ENCODE data around the gene IQGAP1.
"Not testable (repeated sequence)": the region's sequence is repeated elsewhere in the genome, so short reads cannot be mapped to it uniquely, and the experiment has no call there.

The IQGAP1 gene

DNA sequence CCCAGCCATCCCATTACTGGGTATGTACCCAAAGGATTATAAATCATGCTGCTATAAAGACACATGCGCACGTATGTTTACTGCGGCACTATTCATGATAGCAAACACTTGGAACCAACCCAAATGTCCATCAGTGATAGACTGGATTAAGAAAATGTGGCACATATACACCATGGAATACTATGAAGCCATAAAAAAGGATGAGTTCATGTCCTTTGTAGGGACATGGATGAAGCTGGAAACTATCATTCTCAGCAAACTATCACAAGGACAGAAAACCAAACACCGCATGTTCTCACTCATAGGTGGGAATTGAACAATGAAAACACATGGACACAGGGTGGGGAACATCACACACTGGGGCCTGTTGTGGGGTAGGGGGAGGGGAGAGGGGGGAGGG lies 22.3 kb downstream of the IQGAP1 start:
- not testable (repeated sequence) for DNase-seq

DNA sequence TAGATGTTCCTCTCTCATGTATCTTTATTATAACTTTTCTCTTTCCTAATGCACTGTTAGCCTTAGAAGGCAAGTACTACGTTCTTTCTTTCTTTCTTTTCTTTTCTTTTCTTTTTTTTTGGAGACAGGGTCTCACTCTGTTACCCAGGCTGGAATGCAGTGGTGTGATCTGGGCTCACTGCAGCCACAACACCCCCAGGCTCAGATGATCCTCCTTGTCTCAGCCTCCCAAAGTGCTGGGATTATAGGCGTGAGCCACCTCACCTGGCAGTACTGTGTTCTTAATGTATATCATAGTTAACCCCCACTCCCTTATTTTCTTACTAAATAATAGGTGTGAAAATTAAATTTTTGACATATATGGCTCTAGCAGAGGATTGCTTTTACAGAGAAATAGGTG lies 23.1 kb downstream of the IQGAP1 start:
- DNase-seq: no peak

DNA sequence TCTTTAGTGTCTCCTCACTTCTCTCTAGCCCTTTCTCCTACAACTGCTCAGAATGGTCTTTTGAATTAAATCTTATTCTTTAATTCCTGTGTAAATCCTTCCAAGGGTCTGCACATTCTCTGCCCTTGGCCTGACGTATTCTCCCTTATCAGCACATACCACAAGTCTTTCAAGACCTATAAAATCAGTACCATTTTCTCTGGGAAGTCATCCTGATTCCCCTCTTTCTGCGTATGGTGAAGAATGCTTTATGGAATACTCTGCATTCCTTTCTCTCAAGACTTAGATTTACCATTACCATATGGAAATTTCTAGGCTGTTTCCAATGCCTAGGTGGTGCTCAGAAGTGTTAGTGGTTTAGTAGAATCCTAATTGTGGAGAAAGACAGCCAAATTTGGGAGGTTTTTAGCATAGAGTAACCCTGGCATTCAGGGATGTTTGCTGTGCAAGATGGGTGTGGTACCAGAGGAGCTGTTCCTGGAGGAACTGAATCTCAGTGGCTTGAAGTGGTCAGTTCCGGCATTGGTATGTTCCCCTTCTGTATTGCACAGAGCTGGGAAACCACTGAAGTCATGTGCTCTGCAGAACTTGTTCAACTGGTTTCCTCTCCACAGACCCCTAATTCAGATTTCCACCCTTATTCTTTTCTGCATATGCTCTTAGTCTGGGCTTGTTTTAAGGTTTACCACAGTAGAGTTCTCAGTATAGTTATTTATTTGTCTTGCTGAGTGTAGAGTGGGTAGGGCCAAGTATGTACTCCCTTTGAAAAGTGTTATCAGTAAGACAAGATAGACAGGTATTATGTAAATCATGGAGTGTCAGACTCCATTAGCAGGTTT lies 24.5 kb downstream of the IQGAP1 start:
- no peak for DNase-seq

DNA sequence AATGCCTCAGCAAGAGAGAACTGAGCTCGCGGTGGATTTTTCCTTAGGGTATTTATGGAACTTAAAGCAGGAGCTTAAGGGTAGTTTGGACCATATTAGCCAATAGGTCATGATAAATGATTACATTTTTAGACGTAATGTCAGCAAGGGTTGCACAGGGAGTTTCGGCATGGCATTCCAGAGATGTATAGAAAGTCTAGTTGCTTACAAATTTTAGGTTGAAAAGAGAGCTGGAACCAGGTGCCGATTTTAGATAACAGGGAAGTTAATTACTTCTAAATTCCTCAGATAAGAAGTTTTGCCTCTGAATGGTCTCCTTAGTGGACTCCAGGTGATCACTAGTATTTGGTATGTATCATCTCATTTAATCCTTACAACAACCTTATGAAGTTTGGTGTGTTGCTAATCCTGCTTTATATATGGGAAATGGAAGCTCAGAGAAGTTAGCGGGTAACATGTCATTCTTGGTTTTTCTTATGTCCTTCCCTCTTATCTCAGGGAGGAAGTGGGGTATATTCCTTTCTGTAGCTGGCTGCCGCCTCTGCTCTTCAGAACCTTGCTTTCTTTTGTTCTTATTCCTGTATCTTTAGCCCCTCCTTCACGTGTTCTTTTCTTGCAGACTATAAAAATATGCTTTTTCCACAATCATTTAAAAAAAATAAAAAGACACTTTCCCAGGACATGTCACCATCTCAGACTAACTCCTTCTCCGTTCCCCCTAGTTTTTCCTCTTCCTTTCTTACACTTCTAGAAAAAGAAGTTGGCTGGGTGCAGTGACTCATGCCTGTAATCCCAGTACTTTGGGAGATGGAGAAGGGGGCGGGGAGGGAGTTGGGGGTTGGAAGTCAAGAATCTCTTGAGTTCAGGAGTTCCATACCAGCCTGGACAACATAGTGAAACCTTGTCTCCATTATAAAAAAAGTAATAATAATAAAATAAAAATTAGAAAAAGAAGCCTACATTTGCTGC lies 25.7 kb downstream of the IQGAP1 start:
- no peak for DNase-seq

DNA sequence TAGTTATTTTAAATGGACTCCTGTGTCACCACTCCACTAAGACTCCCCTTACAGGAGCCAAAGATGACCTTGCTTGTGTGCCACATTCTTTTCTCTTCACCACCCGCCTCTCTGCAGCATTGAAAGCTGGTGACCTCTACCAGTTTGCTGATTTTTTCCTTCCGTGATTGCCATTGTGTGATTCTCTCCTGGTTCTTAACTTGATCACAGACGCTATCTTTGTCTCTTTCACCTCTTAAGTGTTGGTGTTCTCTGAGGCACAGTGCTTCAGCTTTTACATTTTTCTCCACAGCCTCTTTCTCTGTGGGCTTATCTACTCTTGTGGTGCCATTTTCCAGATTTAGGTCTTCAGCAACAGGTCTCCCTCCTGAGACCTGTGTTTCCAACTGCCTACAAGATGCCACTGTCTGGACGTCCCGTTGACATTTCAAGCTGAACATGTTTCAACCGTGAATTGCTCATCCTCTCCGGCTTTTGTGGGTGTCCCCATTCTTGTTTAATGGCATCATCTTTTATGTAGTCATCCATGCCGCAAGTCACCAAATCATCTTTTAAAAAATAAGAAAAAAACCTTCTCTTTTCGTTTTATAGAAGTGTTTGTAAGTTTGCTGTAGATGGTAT lies 26.5 kb downstream of the IQGAP1 start:
- DNase-seq: no peak

DNA sequence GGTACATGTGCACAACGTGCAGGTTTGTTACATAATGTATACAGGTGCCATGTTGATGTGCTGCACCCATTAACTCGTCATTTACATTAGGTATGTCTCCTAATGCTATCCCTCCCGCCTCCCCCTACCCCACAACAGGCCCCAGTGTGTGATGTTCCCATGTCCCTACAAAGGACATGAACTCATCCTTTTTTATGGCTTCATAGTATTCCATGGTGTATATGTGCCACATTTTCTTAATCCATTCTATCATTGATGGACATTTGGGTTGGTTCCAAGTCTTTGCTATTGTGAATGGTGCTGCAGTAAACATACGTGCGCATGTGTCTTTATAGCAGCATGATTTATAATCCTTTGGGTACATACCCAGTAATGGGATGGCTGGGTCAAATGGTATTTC lies 28.0 kb downstream of the IQGAP1 start:
- DNase-seq: not testable (repeated sequence)

DNA sequence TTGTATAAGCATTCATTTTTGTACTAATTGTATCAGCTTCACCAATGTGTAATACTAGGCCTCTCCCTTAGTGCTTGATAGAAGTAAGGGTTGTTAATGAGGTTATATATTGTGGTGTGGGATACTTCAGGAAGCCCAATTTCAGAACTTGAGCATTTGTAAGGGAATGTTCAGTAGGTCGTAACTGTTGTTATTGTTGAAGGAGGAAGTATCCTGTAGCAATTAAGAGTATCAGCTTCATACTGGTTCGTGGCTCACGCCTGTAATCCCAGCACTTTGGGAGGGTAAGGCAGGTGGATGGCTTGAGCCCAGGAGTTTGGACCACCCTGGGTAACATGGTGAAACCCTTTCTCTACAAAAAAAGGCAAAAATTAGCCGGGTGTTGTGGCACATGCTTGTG lies 30.6 kb downstream of the IQGAP1 start:
- DNase-seq: no peak

DNA sequence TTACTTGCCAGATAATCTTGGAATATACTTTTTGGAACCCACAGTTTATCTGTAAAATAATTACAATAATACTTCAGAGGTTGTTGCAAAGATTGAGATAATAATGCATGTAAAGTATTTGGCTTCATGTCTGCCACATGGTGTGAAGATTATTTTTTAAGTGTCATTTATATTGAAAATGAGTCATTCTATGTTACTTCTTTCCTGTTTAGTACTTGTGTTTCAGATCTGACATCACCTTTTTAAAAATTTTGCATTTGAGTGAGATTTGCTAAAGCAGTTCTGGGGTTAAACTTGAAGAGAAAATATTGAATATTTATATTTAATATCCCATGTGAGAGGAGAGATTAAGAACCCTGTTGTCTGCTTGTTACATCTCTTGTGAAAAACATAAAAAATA lies 31.2 kb downstream of the IQGAP1 start:
- DNase-seq: no peak

DNA sequence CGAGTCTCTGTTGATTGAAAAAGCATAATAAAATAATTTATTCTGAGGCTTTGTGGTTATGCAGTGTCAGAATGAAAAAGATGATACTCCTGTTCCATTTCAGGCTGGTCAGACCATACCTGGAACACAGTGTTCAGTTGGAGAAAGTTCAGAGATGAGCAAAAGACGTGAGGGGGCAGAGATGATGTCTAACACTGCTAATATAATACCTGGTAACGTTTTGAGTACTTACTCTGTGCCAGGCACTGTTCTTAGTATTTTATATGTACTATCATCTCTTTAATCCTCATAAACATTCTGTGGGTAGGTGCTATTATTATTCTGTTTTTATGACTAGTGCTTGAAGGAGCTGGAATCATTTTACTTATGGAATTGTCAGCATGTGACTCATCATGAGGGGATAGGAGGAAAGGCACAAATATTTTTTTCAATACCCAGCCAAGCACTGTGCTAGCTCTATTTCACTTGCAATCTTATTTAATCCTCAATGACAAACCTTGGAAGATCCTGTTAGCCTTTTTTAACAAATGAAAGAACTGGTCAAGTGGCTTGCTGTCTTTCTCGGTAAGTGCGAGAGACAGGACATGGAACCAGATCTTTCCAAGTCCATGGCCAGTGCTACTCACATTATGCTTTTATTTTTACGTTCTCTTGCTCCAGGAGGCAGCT lies 31.8 kb downstream of the IQGAP1 start:
- no peak for DNase-seq

DNA sequence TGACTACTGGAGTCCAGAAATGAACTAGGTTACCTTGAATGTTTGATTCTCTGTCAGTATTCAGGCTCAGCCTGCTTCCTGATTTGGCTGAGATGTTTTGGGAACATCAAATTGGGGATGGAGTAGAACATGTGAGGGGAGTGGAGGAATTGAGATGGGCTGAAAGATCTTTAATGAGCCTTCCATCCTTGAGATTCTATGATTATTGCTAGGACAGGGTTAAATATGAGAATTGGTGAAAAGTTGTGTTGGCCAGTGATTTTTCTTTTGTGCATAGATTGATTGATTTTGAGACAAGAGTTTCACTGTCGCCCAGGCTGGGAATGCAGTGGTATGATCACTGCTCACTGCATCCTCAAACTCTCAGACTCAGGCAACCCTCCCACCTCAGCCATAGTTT lies 32.4 kb downstream of the IQGAP1 start:
- no peak for DNase-seq

DNA sequence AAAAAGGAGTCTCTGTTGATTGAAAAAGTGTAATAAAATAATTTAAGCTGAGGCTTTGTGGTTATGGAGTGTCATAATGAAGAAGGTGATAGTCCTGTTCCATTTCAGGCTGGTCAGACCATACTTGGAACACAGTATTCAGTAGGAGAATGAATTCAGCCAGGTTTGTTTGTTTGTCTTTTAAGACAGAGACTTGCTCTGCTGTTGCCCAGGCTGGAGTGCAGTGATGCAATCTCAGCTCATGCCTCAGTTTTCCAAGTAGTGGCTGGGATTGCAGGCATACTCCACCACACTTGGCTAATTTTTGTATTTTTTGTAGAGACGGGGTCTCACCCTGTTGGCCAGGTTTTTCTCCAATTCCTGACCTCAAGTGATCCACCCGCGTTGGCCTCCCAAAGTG lies 33.5 kb downstream of the IQGAP1 start:
- DNase-seq: no peak

DNA sequence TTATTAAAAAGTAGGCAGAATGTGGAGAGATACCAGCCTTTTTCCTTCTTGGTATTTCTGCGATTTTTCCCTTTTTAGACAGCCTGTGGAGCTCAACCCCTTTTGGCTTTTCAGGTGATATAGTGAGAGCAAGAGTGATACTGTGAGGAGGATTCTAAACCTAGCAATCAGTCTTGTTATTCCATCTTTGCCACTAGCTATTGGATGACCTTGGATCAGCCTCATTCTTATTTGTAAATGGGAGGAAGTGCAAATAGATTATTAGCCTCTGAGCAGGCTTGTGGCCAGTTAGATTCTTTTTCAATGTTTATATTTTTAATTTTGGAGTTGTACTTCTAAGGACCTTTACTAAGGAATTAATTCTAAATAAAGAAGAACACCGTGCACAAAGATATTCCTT lies 34.0 kb downstream of the IQGAP1 start:
- no peak for DNase-seq

DNA sequence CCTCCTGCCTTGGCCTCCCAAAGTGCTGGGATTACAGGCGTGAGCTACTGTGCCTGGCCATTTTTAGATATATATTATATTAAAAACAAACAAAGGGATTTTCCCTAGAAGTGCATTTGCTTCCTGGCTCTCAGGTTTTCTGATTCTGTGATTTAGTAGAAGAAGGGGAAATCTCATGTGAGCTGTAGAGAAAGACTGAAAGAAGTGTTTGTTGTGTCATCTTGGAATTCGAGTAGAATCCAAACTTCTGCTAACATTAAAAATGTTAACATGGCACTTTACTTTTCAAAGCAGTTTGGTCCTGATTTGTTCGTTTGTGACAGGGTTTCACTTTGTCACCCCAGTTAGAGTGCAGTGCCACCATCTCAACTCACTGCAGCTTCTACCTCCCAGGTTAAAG lies 34.9 kb downstream of the IQGAP1 start:
- no peak for DNase-seq

DNA sequence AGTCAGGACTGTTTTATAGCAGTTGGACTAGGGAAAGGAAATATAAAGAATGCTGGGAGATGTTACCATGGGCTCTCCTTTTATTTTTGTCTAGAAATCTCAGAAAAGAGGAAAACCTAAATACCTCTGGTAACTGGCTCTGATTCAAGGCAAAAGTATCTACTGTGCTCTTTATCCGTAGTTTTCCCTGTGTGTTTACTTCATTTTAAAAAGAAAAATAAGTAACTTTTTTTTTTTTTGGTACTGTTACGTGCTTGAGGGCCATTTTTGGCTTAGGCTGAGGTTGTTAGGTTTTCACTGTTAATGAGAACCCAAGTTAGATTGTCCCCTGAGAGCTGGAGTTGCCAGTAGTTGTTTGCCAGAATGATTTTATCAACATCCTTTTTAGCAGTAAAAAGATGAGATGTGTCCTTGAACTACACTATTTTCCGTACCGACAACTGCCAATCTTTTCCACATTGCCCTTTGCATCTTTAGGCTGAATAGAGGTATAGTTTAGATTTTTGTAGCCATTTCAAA lies 35.8 kb downstream of the IQGAP1 start:
- no peak for DNase-seq

DNA sequence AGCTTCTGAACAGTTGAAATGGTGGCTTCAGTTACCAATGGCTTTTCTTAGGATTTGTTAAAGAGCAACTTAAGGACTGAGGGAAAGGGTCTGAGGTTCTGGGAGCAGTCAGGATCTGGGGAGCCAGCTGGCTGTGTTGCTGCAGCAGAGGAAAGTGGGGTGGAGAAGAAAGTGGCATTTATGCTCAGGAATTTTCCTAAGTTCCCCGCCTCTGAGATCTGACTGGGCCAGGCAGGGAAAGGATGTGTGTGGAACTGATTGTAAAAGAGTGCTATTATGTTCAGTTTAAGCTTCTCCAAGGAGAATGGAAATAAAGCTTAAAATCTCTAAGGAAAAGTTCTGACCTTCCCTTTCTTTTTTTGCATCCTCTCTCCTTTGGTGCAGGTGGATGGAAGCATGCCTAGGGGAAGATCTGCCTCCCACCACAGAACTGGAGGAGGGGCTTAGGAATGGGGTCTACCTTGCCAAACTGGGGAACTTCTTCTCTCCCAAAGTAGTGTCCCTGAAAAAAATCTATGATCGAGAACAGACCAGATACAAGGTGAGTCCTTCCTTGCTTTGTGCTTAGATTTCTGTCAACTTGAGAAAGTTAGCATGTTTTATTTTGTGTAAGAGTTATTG lies 37.8 kb downstream of the IQGAP1 start:
- no peak for DNase-seq

DNA sequence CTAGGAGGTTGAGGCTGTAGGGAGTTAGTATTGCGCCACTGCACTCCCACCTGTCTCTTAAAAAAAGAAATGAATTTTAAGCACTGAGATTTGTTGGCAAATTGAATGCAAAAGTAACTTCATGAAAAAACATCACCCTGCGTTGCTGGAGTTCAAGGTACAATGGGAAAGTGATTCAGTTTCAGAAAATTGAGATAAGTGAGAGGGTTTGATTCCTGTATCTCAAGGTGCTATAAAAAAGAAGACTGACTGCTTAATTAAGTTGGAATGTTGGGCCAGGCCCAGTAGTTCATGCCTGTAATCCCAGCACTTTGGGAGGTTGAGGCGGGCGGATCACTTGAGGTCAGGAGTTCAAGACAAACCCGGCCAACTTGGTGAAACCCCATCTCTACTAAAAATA lies 39.1 kb downstream of the IQGAP1 start:
- no peak for DNase-seq

DNA sequence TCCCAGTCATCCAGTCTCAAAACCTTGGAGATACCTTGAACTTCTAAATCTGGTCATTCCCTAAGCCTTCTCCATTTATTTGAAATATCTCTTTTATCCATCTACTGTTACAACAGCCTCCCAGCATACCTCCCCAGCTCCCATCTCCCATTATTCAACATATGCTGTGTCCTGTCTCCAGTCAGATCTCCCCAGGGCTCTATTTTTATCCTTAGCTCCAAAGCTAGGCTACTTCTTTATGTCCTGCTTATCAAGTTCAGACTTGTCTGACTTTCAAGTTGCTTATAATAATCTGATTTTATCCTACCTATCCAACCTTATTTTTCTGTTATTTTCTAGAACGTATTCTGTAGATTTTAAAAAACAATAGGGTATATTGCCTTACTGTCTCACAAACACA lies 44.2 kb downstream of the IQGAP1 start:
- DNase-seq: no peak

DNA sequence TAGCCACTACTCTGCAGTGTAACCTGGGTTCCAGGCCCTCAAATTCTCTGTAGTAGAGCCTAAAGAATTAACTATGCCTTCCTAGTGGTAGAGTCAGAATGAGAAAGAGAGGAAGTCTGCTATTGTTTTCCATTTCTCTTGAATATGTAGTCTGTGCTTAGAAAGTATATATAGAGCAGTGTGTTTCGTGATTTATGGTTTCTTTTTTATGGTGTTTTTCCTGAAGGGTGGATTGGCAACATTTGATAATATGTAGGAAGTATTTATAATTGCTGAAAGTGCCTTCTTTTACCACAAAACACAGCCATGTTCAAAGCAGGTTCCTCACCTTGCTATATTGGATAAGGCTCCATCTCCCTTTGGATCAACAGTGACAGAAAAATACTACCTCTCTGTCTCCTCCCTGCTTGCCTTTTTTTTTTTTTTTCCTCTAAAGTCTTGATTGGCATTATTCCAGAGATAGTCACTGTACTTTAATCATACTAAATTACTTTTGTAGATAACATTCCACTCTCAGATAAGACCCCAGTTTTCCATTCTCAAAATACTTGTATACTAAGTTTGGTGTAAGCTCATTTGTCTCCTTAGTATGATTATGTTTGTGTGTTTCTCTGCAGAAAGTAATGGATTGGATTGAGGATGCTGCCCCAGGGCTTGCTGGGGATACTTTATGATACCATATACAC lies 47.8 kb downstream of the IQGAP1 start:
- no peak for DNase-seq

DNA sequence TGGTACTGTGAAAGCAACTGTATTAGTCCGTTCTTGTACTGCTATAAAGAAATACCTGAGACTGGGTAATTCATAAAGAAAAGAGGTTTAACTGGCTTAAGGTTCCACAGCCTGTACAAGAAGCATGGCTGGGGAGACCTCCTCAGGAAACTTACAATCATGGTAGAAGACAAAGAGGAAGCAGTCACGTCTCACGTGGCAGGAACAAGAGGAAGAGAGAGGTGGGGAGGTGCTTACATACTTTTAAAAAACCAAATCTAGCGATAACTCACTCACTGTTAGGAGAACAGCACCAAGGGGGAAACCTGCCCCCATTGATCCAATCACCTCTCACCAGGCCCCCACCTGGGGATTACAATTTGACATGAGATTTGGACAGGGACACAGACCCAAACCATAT lies 48.9 kb downstream of the IQGAP1 start:
- DNase-seq: no peak

DNA sequence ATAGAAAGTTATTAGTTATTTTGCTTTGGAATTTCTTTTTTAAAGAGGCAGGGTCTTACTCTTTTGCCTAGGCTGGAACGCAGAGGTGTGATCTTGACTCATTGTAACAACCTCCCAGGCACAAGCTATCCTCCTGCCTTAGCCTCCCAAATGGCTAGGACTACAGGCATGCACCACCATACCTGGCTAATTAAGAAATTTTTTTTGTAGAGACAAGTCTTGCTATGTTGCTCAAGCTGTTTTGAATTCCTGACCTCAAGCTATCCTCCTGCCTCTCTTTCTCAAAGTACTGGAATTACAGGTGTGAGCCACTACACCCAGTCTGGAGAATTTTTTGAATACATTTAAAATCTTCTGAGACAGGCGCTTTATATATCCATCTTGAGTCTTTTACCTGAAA lies 49.5 kb downstream of the IQGAP1 start:
- DNase-seq: no peak

DNA sequence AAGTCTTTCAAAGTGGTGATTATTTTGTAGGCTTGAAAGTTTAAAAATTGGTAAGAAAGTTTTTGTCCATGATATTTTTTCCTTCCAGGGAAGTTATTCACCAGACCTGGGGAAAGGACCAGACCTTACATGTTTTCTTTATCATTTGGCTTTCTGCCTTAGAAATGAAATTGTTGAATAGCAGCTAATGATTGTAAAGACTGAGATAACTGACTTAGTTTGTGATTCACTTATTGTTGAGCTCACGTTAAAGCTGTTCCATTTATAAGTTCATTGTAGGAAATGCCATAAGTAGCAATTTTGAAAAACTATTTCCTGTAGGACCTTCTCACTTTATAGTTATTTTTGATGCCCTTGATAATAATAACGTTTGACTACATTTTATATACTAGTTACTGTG lies 51.9 kb downstream of the IQGAP1 start:
- no peak for DNase-seq

DNA sequence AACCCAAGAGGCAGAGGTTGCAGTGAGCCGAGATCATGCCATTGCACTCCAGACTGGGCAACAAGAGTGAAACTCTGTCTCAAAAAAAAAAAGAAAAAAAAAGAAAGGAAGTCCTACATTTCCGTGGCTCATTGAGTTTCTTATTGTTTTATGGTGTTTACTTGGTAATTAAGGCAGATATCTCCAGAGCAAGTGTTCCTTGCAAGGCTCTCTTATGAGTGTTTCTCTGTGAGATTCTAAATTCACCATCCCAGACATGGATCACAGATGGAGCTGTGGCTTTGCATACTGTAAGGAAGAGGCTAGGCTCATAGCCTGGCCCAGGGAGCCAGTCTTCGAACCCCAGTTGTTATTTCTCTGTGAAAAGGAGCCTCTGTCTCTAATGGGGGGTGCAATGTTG lies 53.0 kb downstream of the IQGAP1 start:
- no peak for DNase-seq
